Mesenteric fat pad (tissue), 1 donor: ENCODE results near the gene CA7. TPM values are rescaled to one million over a fixed set of nuclear protein-coding genes. Genes with fewer than 3 reads are reported as not detected.
A peak's percentile ranks its signal among the peaks of the same experiment; 100 is the strongest.

ENCODE experiments used
- DNase-seq: peaks from one replicate; pipeline ENCODE4 v3.0.0-alpha.2; 2020; ENCODE audit warnings: low spot score
- total RNA-seq: library from RNA; stranded (reverse); fragmentation: NEBNext Ultra II Directional; extraction: Animal tissue kit (Norgen Biotek cat#: 25700); gene quantifications from one replicate; pipeline ENCODE4 v1.2.1, GENCODE V29; 2021
- donor health status: DM: yes; HTN: yes; CAD: no.

The CA7 gene
- total RNA-seq, 1 donor from 2014 or later: not detected

DNA sequence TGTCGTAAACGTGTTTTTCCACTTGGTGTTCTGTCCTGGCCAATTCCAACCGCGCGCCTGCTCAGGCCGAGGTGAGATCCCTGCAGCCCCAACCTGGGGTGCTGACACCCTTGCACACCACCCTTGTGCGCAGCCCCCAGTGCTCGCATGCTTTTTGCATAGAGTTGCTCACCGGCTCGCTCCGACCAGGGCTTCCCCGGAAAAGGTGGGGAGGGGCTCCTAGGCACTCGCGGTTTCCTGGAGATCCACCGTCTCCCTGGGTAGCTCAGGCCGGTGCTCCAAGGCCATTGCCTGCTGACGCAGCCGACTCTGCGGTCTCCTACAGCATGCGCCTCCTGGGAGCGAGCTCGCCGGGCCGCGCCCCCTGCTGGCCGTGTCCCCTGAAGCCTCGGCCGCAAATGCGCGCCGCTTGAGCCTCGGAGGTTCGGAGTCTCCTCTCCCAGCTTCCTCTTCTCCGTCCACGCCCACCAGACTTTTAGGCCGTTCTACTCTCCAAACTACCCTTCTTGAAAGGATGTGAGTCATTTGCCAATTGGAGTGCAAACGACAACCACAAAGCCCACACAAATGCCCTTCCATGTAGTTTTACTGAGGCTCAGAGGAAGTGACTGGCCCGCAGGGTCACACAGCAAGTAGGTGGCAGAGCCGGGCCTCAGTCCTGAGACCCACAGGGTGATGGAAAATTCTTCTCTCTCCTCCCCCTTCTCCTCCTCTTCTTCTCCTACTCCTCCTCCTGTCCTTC, 28.9 kb downstream of the CA7 start:
- peak; percentile 97 for DNase-seq

- no peak for DNase-seq
Observed at GRCh38 chr16:66873685-66874055, 29.5 kb downstream of the CA7 start.

GRCh38 chr16:66874079-66874775, 30.0 kb downstream of the CA7 start:
- no peak for DNase-seq

DNA sequence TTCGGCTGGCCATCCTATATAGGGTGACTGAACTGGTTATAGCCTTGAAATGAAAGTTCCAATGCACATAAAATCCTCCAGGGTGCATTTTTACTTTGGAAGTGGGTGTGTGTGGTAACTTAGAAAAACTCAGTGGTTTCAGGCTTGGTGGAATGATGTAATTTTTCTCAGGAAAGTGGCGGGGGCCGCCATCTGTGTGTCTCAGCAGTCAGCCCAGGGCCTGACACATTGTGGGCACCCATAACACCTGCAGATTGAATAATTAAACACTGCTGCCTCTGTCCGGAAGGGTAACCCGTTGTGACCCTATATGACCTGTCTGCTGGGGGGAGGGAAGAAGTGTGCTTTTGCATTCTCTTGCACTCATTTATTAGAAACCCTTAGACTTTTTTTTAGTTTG, 33.9 kb downstream of the CA7 start:
- DNase-seq: no peak

GRCh38 chr16:66880288-66881013, 36.2 kb downstream of the CA7 start, which contains the start of gene PDP2:
Gene PDP2 (plus strand): TSS chr16:66880515. CDS start chr16:66884285, 3,770 bp downstream.
- peak; percentile 96 for DNase-seq

DNA sequence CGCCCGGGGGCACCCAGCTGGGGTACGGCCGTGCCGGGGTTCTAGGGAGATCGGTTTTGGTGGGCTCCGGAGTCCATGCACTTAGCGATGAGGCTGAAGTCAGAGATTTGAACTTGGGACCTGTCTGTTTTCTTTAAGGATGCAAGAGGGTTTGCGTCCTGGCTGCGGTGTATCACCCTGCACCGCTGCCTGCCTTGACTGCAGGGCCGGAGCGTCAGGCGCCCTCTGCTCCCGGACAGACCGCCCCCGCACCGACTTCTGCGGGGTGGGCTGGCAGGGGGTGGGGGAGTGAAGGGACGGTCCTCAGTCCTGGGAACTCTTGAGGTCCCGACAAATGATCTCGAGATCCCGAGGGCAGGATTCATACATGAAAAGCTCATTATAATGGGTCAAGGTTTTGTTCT, 36.8 kb downstream of the CA7 start:
- no peak for DNase-seq

DNA sequence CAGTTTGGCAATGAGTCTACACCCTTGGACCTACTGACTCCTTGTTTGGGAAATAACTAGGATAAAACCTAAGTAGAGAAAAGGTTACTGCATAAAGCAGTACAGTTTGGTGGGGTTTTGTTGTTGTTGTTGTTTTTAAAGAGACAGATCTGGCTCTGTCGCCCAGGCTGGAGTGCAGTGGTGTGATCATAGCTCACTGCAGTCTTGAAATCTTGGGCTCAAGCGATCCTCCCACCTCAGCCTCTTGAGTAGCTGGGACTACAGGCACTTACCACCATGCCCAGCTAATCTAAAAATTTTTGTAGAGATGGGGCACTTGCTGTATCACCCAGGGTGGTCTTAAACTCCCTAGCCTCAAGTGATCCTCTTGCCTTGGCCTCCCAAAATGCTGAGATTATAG, 37.3 kb downstream of the CA7 start:
- DNase-seq: no peak

DNA sequence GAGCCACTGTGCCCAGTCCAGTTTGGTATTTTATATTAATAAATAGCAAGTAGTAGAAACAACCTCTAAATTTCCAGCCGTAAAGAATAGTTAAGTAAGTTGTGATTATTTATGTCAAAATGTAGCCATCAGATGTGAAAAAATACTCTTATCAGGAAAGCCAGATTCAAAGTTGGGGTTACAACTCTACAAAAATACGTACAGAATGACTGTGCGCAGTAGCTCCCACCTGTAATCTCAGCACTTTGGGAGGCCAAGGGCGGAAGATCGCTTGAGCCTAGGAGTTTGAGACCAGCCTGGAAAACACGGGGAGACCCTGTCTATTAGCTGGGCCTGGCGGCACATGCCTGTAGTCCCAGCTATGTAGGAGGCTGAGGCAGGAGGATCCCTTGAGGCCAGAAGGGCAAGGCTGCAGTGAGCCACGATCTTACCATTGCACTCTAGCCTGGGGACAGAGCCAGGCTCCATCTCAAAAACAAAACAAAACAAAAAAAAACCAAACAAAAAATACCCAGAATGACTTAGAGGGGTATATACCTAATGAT, 37.8 kb downstream of the CA7 start:
- no peak for DNase-seq

- no peak for DNase-seq
Observed at GRCh38 chr16:66882702-66883101, 38.5 kb downstream of the CA7 start.

- DNase-seq: no peak
Observed at GRCh38 chr16:66885491-66885890, 41.3 kb downstream of the CA7 start.

DNA sequence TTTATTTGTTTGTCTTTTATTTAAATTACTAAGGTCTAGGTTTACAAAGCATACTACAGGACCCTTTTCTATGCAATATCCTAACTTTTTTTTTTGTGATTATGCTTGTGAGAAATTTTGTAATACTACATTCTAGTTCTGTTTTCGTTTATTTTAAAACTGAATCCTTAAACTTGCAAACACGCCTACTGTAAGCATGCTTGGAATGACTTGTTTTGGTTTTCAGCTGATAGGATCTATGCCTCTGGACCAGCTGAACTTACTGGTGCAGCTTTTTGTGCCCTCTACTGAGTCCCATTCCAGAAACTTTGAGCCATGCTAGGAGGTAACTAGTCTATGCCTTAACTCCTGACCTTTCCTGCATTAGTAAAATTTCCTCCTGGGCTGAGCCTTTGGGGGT, 42.1 kb downstream of the CA7 start:
- DNase-seq: no peak

DNA sequence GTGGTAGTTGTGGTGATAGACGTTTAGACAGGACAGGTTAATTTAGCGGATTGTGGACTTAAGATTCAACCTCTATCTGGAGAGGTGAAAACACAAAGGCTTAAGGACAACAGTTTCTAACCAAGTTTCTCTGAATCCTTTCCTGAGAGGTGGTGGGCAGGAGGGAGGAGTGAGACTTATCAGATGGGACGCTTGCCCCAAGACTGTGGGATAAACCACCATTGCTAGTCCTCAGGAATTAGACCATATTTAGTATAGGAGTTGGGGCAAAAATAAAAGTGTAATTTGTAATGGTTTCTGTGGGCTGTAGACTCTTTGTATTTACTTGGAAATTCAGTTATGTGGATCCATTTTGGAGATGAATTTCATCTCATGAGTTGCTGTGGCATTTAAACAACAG, 42.7 kb downstream of the CA7 start:
- DNase-seq: no peak

DNA sequence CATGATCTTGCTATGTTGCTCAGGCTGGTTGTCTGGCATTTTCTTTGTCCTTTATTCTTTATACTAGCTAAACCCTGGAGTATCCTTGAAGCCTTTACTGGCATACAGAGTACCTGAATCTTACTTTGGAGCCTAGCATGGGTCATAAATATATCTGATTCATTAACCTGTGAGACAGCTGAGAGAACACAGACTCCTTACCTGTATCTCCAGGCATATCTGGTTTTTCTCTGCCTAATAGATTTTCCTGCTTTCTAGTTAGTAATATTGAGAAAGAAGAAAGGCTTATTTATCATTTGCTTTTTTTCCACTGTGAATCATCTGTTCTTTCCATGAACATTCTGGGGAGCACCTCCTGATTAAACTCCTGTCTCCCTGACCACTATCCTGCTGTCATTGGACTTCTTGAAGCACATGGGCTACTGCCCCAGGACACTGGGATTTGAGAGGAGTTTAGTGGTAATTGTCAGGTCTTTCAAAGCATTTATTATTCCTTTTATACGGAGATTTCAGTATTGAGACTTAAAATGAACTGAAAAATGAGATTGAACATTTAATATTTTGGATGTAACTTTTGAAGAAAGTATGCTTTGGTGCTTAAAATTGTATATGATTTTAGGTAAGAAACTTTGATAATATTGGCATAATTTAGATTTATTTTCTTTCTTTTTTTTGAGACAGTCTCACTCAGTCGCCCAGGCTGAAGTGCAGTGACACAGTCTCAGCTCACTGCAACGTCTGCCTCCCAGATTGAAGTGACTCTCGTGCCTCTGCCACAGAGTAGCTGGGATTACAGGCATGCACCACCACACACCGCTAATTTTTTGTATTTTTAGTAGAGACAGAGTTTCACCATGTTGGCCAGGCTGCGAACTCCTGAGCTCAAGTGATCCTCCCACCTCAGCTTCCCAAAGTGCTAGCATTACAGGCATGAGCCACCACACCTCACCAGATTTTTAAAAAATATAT, 44.7 kb downstream of the CA7 start:
- no peak for DNase-seq

DNA sequence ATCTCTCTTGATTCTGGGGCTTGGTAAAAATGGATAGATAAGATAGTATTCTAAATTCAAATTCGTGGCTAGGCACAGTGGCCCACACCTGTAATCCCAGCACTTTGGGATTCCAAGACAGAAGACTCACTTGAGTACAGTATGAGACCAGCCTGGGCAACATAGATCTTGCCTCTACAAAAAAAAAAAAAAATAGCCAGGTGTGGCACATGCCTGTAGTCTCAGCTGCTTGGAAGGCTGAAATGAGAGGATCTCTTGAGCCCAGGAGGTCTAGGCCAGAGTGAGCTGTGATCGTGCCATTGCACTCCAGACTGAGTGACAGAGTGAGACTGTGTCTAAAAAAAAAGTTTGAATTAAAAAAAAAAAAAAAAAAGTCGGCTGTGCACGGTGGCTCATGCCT, 45.4 kb downstream of the CA7 start:
- DNase-seq: no peak

DNA sequence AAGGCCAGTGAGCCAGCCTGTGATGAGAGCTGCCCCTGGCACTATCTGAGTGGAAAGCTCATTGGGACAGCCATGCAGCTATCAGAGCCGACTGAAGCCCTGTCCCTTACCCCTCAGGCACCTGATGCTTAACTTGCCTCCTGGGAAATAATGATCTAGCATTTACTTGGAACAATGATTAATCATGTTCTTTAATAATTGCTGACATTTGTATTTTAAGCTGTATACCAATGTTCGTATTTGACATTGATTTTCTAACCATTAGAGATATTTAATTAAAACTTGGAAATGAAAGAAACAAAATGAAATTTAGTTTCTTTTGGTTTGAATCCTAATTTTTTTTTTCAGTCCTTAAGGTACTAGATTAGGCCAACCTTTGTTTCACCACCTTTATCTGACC, 46.6 kb downstream of the CA7 start:
- DNase-seq: no peak

- DNase-seq: no peak
Observed at GRCh38 chr16:66891360-66891759, 47.1 kb downstream of the CA7 start.

- no peak for DNase-seq
Observed at GRCh38 chr16:66891797-66892196, 47.6 kb downstream of the CA7 start.

DNA sequence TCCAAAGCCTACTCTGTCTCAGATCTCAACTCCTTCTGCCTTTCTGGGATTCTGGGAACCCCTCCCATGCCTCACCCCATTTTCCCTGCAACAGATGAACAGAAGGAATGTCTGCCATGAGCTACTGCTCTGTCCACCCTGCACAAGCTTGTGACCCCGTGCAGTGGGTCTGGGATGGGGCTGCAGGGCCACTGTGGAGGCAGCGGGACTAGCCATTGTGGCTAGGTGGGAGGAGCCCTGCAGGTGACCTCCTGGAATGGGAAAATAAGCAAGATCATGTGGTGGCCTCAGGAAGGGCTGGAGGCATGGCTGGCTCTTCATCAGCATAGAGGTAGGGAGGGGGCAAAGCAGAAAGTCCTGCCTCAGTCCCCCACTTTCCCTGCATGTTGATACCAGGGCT, 49.8 kb downstream of the CA7 start:
- no peak for DNase-seq

GRCh38 chr16:66894948-66895688, 50.9 kb downstream of the CA7 start:
- DNase-seq: no peak

- no peak for DNase-seq
Observed at GRCh38 chr16:66895689-66895979, 51.4 kb downstream of the CA7 start.
